A673 (cell line): Measurements from ENCODE around the gene TNNT1.

ENCODE experiments used
- EZH2 ChIP-seq: fragments of 200-600 bp; sonication (generic); IDR thresholded peaks from 2 replicates; pipeline ENCODE4 v1.6.1; 2017; ENCODE audit warnings: borderline replicate concordance, low read depth, mild to moderate bottlenecking, mixed read lengths, antibody characterized with exemption, low read length; ENCODE audit not compliant: poor library complexity, severe bottlenecking
- TF ChIP-seq, protein P1 (sequence below): fragments of 300-800, 200-600 bp; sonication (generic); conservative IDR thresholded peaks from 2 replicates; pipeline ENCODE4 v1.5.1; 2017; ENCODE audit warnings: low read depth, mild to moderate bottlenecking, antibody characterized with exemption, low read length, moderate library complexity, mixed read lengths

DNA sequence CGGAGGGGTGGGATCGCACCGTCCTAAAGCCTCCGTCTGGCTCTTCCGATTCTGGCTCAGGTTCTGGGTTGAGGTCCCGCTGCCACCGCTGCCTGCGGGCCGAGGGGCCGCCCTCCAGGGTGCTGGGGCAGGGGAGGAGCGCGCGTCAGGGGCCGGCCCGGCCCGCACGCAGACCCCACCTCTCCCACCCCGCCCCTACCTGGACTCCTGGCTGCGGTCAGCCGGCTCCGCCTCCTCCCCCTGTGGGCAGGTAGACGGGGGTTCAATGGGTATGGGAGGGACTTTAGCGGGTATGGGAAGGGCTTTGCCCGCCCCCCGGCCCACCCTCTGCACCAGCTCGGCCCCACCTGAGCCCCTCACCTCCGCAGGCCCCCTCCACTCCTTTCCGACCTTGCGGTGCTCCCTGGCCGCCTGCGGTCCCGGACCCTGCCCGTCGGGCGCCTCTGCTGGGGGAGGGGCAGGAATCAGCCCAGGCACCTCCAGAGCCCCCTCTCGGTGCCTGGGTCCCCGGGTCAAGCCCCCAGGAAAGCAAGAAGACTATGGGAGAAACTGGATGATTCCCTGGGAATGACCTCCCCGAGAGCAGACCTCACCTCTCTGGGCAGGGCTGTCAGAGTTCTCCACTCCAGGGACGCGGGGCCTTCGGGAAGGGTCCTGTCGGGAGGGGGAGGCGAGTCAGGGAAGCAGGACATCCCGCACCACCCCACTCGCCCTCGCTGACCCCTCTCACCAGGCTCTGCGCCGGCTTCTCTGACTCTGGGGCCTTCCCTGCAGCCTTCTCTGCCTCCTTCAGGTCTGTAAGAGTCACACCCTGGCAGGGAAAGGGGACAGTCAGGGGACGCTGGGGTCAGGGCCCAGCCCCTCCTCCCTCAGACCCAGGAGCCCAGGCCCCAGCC, 56.3 kb downstream of the TNNT1 start:
- TF ChIP-seq, protein P1, sequence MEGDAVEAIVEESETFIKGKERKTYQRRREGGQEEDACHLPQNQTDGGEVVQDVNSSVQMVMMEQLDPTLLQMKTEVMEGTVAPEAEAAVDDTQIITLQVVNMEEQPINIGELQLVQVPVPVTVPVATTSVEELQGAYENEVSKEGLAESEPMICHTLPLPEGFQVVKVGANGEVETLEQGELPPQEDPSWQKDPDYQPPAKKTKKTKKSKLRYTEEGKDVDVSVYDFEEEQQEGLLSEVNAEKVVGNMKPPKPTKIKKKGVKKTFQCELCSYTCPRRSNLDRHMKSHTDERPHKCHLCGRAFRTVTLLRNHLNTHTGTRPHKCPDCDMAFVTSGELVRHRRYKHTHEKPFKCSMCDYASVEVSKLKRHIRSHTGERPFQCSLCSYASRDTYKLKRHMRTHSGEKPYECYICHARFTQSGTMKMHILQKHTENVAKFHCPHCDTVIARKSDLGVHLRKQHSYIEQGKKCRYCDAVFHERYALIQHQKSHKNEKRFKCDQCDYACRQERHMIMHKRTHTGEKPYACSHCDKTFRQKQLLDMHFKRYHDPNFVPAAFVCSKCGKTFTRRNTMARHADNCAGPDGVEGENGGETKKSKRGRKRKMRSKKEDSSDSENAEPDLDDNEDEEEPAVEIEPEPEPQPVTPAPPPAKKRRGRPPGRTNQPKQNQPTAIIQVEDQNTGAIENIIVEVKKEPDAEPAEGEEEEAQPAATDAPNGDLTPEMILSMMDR: no peak
- no peak for TF ChIP-seq EZH2
